SU-DHL-6 (cell line): Measurements from ENCODE around the gene DCTN2.

ENCODE experiments used
- EZH2phosphoT487 ChIP-seq: fragments of 200-600 bp; sonication (generic), shearing (Covaris generic); conservative IDR thresholded peaks from 2 replicates; pipeline ENCODE4 v1.6.1; 2018; ENCODE audit warnings: mild to moderate bottlenecking, antibody characterized with exemption, low read length, moderate library complexity, mixed read lengths
- TF ChIP-seq, protein P1 (sequence below): fragments of 200-600 bp; sonication (generic); IDR thresholded peaks from one replicate; pipeline ENCODE4 v1.5.1; 2017; ENCODE audit warnings: antibody characterized with exemption, mild to moderate bottlenecking, low read length, moderate library complexity; ENCODE audit not compliant: insufficient read depth, poor library complexity, severe bottlenecking

DNA sequence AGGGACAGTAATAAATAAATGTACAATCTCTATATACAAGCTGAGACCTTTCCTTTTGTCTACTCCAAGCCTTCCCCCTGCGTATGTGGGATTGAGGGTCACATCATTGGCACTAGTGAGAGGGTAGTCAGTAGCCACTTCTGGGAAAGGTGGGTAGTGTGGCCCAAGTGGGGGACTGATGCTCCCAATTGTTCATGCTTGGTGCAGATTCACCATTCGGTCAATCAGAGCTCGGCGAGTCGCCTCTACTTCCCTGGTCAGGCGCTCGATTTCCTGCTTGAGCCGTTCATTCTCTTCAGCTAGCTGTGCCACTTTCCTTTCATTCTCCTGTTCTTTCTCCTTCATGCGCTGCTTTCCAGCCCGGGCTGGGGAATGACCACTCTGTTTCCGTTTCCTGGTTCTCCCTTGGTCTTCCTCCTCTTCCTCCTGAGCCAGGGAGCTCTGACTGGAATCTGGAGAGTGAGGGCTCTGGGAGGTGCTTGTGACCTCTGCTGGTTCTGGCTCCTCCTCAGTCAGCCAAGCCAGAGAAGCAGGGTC is 30.3 kb downstream of the DCTN2 start:
- TF ChIP-seq, protein P1, sequence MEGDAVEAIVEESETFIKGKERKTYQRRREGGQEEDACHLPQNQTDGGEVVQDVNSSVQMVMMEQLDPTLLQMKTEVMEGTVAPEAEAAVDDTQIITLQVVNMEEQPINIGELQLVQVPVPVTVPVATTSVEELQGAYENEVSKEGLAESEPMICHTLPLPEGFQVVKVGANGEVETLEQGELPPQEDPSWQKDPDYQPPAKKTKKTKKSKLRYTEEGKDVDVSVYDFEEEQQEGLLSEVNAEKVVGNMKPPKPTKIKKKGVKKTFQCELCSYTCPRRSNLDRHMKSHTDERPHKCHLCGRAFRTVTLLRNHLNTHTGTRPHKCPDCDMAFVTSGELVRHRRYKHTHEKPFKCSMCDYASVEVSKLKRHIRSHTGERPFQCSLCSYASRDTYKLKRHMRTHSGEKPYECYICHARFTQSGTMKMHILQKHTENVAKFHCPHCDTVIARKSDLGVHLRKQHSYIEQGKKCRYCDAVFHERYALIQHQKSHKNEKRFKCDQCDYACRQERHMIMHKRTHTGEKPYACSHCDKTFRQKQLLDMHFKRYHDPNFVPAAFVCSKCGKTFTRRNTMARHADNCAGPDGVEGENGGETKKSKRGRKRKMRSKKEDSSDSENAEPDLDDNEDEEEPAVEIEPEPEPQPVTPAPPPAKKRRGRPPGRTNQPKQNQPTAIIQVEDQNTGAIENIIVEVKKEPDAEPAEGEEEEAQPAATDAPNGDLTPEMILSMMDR = no peak
- no peak for TF ChIP-seq EZH2phosphoT487
